Medulla oblongata (tissue), 1 donor: ENCODE measurements around the gene PCBP3.
"Not testable (repeated sequence)": the region's sequence is repeated elsewhere in the genome, so short reads cannot be mapped to it uniquely, and the experiment has no call there.

Experiments
- DNase-seq: peaks from one replicate; pipeline ENCODE4 v3.0.0-alpha.2; 2015; ENCODE audit errors: extremely low spot score

The PCBP3 gene

GRCh38 chr21:45788198-45788597 lies 144.7 kb downstream of the PCBP3 start:
- DNase-seq, result no peak

GRCh38 chr21:45788637-45789506 lies 145.3 kb downstream of the PCBP3 start:
- DNase-seq, result no peak

- DNase-seq, result no peak
These were observed 146.9 kb downstream of the PCBP3 start for GRCh38 chr21:45790427-45790826.

- DNase-seq, result no peak
These were observed 148.3 kb downstream of the PCBP3 start for GRCh38 chr21:45791562-45792418.

GRCh38 chr21:45792682-45793383 lies 149.3 kb downstream of the PCBP3 start:
- DNase-seq, result no peak

- no peak for DNase-seq
These were observed 150.5 kb downstream of the PCBP3 start for GRCh38 chr21:45794027-45794426.

GRCh38 chr21:45796003-45796402 lies 152.5 kb downstream of the PCBP3 start:
- DNase-seq, result no peak

- no peak for DNase-seq
These were observed 153.8 kb downstream of the PCBP3 start for GRCh38 chr21:45797338-45797737.

- no peak for DNase-seq
These were observed 156.3 kb downstream of the PCBP3 start for GRCh38 chr21:45799765-45800338.

GRCh38 chr21:45800339-45801080 lies 157.0 kb downstream of the PCBP3 start:
- DNase-seq, result no peak

GRCh38 chr21:45801129-45801964 lies 157.8 kb downstream of the PCBP3 start:
- DNase-seq, result no peak

GRCh38 chr21:45801989-45802388 lies 158.5 kb downstream of the PCBP3 start:
- no peak for DNase-seq

- no peak for DNase-seq
These were observed 158.9 kb downstream of the PCBP3 start for GRCh38 chr21:45802425-45802824.

GRCh38 chr21:45802956-45803617 lies 159.6 kb downstream of the PCBP3 start:
- DNase-seq, result no peak

- no peak for DNase-seq
These were observed 160.3 kb downstream of the PCBP3 start for GRCh38 chr21:45803618-45804340.

GRCh38 chr21:45804809-45805313 lies 161.3 kb downstream of the PCBP3 start:
- no peak for DNase-seq

- no peak for DNase-seq
These were observed 161.8 kb downstream of the PCBP3 start for GRCh38 chr21:45805321-45805720.

GRCh38 chr21:45806042-45806441 lies 162.5 kb downstream of the PCBP3 start:
- DNase-seq, result no peak

- DNase-seq, result not testable (repeated sequence)
These were observed 165.1 kb downstream of the PCBP3 start for GRCh38 chr21:45808663-45809062.
